KMS-11 (cell line): ENCODE data around the gene WIF1.

ENCODE experiments used
- H2AFZ ChIP-seq: fragments of 200-600 bp; sonication (generic); 2 replicates; pipeline ENCODE4 v1.6.1; 2016; ENCODE audit warnings: antibody characterized with exemption, mixed run types, low read depth
- H3K27ac ChIP-seq: fragments of 200-600 bp; sonication (generic); 2 replicates; pipeline ENCODE4 v1.6.1; 2016; ENCODE audit warnings: mild to moderate bottlenecking, mixed run types
- H3K27me3 ChIP-seq: fragments of 200-600 bp; sonication (generic); 2 replicates; pipeline ENCODE4 v1.6.1; 2017; ENCODE audit warnings: mild to moderate bottlenecking, low read depth, mixed run types, moderate library complexity; ENCODE audit not compliant: insufficient read depth
- H3K36me3 ChIP-seq: fragments of 200-600 bp; sonication (generic); 2 replicates; pipeline ENCODE4 v1.6.1; 2017; ENCODE audit warnings: mild to moderate bottlenecking, mixed run types; ENCODE audit not compliant: insufficient read depth
- H3K4me1 ChIP-seq: fragments of 200-600 bp; sonication (generic); 2 replicates; pipeline ENCODE4 v1.6.1; 2016; ENCODE audit warnings: mild to moderate bottlenecking, low read depth, mixed run types; ENCODE audit not compliant: poor library complexity, severe bottlenecking
- H3K4me2 ChIP-seq: fragments of 200-600 bp; sonication (generic); 2 replicates; pipeline ENCODE4 v1.7.0; 2016; ENCODE audit warnings: mild to moderate bottlenecking, mixed run types
- H3K4me3 ChIP-seq: fragments of 200-600 bp; sonication (generic); IDR thresholded peaks from 2 replicates; pipeline ENCODE4 v1.6.1; 2017; ENCODE audit warnings: low read depth, low read length, mixed read lengths; ENCODE audit not compliant: insufficient read depth
- H3K79me2 ChIP-seq: fragments of 200-600 bp; sonication (generic); 2 replicates; pipeline ENCODE4 v1.6.1; 2016; ENCODE audit warnings: low read depth, mixed run types; ENCODE audit not compliant: insufficient read depth
- H3K9ac ChIP-seq: fragments of 200-600 bp; sonication (generic); 2 replicates; pipeline ENCODE4 v1.6.1; 2016; ENCODE audit warnings: mild to moderate bottlenecking, mixed run types
- H4K20me1 ChIP-seq: fragments of 200-600 bp; sonication (generic); 2 replicates; pipeline ENCODE4 v1.6.1; 2016; ENCODE audit warnings: mild to moderate bottlenecking, mixed run types; ENCODE audit not compliant: insufficient read depth
- CTCF ChIP-seq: fragments of 200-600 bp; sonication (generic); conservative IDR thresholded peaks from 2 replicates; pipeline ENCODE4 v1.6.1; 2017; ENCODE audit warnings: low read depth, mild to moderate bottlenecking, antibody characterized with exemption, low read length, moderate library complexity, mixed read lengths

Gene WIF1

GRCh38 chr12:65069336-65069735 is 51.8 kb downstream of the WIF1 start:
- Histone ChIP-seq H3K4me3 (no peak overlapping the region), H2AFZ (no peak overlapping the region), H3K4me2 (no peak overlapping the region), H3K4me1 (no peaks in the 10 kb centered on the region), H3K27me3 (no peaks in the 10 kb centered on the region), H4K20me1 (no peaks in the 10 kb centered on the region), H3K79me2 (no peaks in the 10 kb centered on the region), H3K27ac (no peak overlapping the region), H3K36me3 (no peaks in the 10 kb centered on the region), H3K9ac (no peak overlapping the region)
- no peak for TF ChIP-seq CTCF

DNA sequence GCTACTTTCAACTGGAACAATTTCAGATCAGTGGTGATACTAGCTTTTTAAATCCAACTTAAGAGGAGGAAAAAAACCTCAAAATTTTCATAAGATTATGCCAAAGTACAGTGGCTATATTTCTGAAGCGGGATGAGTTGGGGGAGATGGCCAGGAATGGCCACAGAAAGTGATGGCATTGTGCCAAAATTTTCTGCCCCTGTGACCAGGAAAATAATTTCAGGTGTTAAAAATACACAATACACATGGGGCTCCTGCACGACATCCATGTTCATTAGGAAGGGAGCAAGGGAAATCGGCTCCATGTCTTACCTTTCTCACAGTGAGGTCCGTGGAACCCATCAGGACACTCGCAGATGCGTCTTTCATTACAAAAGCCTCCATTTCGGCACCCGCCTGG is 53.7 kb downstream of the WIF1 start:
- no peak overlapping the region for H3K9ac ChIP-seq
- H3K27me3 ChIP-seq: no peaks in the 10 kb centered on the region
- no peaks in the 10 kb centered on the region for H3K4me1 ChIP-seq
- no peak overlapping the region for H3K4me2 ChIP-seq
- no peaks in the 10 kb centered on the region for H4K20me1 ChIP-seq
- H3K4me3 ChIP-seq: no peak overlapping the region
- no peak for TF ChIP-seq CTCF
- H3K36me3 ChIP-seq: no peaks in the 10 kb centered on the region
- no peak overlapping the region for H3K27ac ChIP-seq
- no peak overlapping the region for H2AFZ ChIP-seq
- H3K79me2 ChIP-seq: no peaks in the 10 kb centered on the region

- no peaks in the 10 kb centered on the region for H3K79me2 ChIP-seq
- no peaks in the 10 kb centered on the region for H3K27me3 ChIP-seq
- no peaks in the 10 kb centered on the region for H4K20me1 ChIP-seq
- no peak overlapping the region for H3K27ac ChIP-seq
- no peak overlapping the region for H2AFZ ChIP-seq
- H3K4me1 ChIP-seq: no peaks in the 10 kb centered on the region
- no peaks in the 10 kb centered on the region for H3K36me3 ChIP-seq
- no peak overlapping the region for H3K4me3 ChIP-seq
- H3K4me2 ChIP-seq: no peak overlapping the region
- TF ChIP-seq CTCF: no peak
- H3K9ac ChIP-seq: no peak overlapping the region
Observed at GRCh38 chr12:65055859-65056258, 65.2 kb downstream of the WIF1 start.

DNA sequence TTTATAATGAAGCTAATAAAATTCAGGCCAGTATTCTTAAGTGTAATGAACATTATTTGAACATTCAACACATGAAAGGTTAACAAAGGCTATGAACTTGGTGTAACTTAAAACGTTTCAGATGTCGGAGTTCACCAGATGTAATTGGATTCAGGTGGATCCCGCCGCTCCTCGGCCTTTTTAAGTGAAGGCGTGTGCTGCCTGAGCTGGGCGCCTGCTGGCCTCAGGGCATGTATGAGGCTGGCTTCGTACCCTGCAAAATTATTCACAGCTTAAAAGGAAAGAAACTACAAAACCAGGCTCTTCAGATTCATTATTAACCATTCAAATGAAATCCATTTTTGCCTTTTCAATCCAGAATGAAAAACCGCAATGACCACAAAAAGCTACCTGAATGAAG is 69.9 kb downstream of the WIF1 start:
- H2AFZ ChIP-seq: no peak overlapping the region
- H3K79me2 ChIP-seq: no peaks in the 10 kb centered on the region
- H4K20me1 ChIP-seq: no peaks in the 10 kb centered on the region
- no peak overlapping the region for H3K4me2 ChIP-seq
- no peaks in the 10 kb centered on the region for H3K4me1 ChIP-seq
- no peaks in the 10 kb centered on the region for H3K27me3 ChIP-seq
- H3K4me3 ChIP-seq: no peak overlapping the region
- H3K27ac ChIP-seq: no peak overlapping the region
- no peak for TF ChIP-seq CTCF
- no peak overlapping the region for H3K9ac ChIP-seq
- no peaks in the 10 kb centered on the region for H3K36me3 ChIP-seq

DNA sequence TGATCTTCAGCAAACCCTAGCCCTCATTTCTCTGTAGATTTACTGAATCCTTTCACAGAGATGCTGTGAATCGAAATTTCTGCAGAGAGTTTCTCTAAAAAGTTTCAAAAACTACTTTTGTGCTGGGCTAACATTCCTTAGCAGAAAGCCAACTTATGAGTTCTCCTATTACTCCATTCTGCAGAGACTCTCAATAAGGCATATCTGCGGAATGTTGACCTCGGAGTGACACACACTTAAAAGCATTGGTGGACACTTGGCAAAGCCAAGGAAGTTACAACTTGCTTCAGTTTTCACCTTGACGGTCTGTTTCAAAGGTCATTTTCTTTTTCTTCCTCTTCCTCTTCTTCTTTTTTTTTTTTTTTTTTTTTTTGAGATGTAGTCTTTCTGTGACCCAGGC is 75.8 kb downstream of the WIF1 start:
- TF ChIP-seq CTCF: no peak
- Histone ChIP-seq H3K36me3 (no peaks in the 10 kb centered on the region), H3K4me3 (no peak overlapping the region), H3K4me2 (no peak overlapping the region), H3K9ac (no peak overlapping the region), H3K79me2 (no peaks in the 10 kb centered on the region), H3K4me1 (no peaks in the 10 kb centered on the region), H4K20me1 (no peaks in the 10 kb centered on the region), H2AFZ (no peak overlapping the region), H3K27me3 (no peaks in the 10 kb centered on the region), H3K27ac (no peak overlapping the region)
